ENCODE measurements around the gene UNC13B.

UNC13B gene

DNA sequence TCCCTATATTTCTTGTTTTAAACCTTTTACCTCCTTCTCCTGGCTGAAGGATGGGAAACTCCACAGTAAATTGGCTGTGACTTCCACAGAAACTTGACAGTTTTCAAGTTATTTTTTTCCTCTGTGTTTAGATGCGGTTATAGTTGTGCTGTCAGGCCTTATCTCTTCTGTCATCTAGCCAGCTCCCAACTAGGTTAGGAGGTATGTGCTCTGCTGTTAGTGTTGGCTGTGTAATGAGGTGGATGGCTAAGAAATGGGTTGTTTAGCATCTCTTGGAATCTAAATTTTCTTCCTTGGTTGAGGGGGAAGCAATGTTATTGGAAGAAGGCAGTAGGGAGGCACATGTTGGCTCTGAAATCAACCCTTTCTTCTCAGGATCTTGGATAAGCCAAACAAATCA, 178.2 kb downstream of the UNC13B start:
- DNase-seq = no peak

DNA sequence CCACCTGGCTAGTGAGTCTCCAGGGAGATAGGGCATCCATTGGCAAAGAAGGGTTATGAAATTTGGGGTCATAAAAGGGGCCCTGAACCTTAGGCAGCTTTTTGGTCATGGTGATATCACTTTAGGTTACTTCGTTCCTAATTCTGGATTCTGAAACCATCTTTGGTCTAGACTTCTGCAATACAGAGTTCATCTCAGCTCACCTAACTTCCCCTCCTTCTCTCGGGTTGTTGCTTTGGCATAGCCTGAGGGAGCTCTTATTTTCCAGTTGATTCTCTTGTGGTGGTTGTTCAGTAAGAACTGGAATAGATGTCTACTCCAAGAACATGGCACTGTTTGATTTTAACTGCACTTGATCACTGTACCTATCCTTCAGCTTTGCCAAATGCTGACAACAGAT, 179.2 kb downstream of the UNC13B start:
- no peak for DNase-seq

DNA sequence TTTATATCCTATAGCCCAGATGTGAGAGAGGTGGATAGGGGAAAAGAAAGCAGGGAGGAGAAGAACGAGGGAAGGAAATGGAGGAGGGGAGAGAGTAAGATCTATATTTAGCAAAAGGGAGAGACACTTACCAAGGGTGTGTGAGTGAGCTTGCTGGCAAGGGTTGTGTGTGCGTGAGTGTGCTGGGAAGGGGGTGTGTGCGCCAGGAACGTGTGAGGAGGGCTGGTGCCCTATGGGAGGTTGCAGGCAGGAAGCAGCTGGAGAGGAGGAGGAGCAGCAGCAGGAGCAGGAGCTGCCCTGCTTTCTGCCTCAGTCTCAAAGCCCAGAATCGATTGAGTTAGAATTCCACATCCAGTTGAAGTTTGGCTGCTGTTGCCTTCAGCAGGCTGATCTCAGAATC, 179.8 kb downstream of the UNC13B start:
- no peak for DNase-seq

DNA sequence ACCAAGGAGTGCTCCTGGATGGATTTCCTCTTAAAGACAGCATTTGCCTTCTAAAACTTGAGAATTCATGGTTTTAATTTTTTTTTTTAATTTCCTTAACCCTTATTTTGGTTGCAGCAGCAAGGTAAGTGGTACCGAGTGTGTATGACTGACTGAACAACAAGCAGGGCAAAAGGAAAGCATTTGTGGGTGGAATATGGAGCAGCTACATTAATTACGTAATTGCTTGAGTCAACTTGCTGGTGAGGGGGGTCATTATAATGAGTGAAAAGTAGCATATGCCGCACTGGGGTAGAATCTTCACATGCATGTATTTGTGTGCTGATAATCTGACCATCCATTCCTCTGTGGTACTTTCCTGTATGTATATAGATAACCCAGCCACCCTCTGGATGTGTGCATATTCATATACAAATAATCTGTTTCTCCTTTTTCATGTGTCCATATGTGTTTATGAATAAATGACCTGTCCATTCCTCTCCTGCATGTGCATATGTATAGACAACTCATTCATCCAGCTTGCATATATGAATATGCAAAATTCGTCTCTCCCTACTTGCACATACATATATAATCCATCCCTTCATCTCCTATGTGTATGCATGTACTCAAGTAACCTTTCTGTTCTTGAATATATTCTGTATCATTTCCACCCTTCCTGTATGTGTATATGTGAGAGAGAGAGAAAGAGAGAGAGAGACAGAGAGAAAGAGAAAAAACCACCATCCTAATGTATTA, 180.6 kb downstream of the UNC13B start:
- no peak for DNase-seq

DNA sequence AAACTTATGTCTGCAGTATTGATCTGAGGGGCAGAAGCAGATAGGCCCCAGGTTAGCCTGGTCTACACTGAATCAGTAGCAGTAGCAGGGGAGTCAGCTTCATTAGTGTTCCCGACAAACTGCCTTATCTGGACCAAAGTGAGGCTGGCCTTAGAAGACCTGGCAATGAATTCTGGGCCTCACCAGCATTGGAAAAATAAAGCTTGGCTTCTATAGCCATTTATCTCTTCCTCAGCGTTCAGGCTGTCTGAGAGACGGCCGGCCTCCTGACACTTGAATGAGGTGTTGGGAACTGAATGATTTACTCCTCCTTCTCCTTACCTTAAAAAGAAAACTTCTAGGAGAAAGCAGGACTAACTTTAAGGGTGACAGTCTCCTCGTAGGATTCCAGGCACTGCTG, 186.3 kb downstream of the UNC13B start:
- no peak for DNase-seq

DNA sequence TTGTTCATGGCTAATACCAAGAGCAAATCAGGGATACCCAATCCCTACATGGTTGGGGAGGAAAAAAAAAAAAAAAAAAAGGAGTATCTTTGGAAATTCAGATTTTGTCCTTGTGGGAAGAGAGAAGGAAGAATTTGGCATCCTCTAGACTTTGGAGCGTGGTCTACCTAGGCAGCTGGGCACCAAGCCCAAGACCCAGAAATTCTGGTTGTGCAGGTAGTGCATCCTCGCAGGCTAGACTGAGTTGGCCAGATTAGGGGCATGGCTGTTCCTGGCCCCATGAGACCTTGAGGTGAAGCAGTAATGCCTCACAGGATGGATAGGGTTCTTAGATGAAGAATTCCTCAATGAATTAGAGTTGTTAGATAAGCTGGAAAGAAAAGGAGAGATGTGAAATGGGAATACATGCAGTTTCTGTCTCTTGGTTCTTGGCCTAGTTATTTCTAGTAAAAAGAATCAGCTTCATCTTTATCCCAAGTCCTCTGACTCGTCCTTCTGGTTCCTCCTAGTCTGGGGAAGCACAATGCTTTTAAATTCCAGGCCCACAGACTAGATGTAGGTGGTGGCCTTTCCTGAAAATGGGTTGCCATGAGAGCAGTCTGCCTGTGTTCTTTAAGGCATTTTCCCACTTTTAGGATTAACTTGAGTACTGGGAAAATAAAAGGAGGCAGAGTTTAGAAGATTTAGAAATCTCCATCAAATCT, 187.6 kb downstream of the UNC13B start:
- no peak for DNase-seq

DNA sequence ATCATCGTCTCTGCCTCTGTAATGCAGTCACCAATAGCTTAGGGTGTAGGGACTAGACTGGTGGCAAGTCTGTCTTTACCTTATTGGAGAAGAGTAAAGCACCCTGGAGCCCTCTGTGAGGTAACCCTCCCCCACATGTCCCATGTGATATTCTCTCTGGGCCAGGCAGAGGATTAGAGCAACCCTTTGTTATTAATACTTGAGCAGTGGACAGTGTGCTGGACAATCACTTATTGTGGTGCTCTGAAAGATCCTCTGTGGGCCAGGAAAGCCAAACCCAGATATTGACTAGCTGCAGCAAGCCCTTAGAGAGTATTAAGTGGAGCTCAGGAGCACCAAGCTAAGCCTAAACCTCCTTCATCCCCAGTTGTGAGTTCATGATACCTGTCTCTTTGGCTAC, 188.4 kb downstream of the UNC13B start:
- DNase-seq = no peak

DNA sequence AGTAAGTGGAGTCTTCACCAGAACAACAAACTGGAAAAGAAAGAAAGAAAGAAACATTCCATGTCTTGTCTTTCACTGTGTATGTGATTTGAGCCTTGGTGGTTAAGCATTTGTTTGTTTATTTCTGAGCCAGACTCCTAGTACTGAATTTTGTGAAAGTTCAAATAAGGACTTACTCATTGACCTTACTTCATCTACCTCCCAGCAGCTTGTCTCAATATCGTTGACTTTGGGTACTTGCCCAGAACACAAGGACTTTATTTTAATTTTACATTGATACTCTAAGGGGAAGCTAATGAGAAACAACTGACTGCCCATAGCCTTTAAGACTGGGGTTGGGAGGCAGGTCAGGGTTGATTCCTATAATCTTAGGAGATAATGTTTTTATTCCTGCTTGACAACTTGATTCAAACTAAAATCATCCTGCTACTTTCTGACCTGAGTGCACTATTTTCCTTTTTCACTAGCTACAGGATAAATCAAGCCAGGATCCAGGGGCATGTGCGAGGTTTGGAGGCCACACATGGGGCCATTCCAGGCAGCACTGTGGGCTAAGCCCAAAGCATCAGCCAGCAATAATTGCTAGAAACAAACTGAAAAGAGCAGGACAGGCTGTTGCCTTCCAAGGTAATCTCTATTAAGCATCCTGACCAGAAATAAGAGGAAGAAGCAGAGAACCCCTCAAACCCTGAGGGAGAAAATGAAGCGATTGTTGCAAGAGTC, 189.2 kb downstream of the UNC13B start:
- DNase-seq = no peak

DNA sequence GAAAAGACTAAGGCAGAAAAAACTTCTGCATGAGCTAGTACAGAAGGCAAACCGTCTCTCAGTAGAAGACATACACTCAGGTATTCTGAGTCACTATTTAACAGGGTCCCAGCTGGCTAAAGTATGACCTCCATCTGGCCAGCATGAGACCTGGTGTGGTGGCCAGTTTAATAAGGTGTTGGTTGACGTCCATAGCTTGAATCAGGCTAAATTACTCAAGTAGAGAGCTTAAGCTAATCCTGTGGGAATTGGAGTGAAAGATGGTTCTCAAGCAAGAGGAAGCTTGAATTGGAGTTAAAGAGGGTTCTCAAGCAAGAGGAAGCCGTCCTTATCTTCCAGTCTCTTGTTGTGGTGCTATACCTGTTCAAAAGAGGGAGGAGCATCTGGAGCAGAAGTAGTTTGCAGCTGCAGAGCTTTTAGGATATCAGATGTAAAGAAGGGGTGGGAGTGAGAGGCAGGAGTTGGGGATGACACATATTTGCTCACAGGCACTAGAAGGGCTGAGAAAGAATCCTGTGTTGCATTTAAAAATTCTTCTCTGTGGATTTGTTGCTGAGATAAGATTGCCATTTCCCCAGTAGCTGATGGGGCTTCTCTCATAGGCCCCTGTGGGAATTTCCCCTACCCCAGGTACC, 192.0 kb downstream of the UNC13B start:
- no peak for DNase-seq

DNA sequence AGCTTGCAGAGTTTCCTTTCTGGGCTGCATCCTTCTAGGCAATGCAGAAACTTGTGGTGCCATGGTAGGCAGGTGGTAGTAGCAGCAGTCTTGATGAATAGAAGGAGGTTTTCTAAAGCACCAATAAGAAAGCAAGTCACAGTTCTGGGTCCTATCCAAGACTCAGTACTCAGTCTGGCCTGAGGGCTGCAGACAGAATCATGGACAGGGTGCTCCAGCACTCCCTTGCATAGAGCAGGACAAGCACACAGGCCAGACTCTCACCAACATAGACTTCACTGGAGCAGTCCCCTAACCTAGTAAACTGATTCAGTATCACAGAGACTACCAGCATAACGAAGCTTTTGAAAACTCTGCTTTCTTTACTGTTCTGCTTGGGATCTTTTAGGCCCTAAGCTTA, 194.1 kb downstream of the UNC13B start:
- DNase-seq = no peak

DNA sequence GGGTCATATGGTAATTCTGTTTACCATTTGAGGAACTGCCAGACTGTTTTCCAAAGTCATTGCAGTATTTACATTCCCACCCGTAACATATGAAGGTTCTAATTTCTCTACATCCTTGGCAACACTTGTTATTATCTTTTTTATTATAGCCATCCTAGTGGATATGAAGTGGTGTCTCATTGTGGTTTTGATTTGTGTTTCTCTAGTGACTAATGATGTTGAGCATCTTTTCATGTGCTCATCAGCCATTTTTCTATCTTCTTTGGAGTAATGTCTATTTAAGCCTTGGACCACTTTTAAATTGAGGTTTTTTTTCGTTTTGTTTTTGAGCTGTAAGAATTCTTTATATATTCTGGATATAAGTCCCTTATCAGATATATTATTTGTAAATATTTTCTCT, 195.3 kb downstream of the UNC13B start:
- no peak for DNase-seq

DNA sequence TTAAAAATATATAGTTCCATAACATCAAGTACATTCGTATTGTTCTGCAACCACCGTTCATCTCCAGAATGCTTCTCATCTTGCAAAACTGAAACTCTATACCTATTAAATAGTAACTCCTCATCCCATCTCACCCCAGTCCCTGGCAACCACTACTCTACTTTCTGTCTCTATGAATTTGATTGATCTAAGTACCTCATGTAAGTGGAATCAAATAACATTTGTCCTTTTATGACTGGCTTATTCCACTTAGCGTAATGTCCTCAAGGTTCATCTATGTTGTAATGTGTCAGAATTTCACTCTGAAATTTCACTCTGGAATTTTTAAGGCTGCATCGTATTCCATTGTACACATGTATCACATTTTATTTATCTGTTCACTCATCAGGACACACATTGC, 196.0 kb downstream of the UNC13B start:
- no peak for DNase-seq

DNA sequence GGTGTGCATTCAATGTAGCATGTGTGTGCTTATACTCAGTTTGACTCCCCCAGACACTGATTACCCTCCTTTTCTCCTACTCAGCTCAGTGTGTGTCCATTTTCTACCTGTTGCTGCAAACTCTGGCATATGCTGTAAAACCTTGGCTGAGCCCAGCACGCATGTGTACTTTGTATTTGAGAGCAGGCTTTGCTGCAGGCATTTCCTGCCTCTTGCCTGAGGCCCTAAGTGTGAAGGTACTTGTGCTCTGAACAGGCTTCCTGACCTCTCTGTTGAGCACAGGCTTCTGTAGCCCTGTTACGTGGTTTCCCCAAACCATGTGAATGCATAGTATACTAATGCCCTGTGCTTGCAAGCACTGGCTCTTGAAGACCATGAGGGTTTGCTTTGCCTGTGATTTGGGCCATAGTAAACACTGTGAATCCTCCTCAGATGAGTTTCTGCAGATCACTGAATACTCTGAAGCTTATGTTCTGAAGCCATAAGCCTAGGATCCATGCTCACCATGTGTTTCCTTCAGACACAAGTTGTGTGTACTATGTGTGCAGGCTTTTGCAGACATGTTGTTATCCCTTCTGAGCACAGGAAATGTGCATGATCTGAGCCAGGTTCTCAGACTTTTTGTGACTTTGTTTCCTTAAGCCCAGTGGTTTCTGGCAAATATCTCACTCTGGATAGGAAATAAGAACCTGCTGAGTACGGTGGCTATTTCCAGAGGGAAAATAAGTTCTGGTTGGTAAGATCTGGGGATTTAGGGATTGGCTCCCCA, 203.2 kb downstream of the UNC13B start:
- no peak for DNase-seq

DNA sequence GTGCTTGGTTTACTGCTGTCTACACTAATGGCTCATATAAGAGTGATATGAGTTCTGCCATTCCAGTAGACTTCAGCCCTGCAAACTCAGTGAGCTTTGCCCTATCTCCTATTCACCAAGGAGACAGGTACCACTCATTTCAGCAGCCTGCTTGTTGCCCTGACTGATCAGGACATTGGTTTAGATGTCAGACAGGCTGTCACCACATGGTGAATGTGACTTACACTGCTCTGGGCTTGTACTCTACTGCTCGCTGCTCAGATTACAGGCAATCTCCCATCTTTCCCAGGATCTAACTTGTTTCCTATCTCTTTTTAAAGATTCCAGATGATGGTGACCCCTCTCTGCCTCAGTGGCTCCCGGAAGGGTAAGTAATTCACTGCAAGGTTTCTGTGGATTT, 204.8 kb downstream of the UNC13B start:
- no peak for DNase-seq

DNA sequence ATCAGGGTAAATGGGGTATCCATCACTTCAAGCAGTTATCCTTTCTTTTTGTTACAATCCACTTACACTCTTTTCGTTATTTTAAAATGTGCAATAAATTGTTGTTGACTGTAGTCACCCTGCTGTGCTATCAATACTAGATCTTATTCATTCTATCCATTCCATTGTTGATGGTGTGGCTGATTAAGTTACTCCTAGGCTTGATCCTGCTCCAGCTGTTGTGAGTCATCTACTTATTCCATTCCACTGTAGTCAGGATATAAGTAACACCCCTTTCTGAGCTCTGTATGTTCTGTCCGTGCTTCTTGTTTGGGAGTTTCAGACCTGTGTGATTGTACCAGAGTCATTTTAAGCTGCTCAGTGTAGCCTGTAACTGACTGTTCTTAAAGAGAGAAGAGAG, 205.6 kb downstream of the UNC13B start:
- no peak for DNase-seq

DNA sequence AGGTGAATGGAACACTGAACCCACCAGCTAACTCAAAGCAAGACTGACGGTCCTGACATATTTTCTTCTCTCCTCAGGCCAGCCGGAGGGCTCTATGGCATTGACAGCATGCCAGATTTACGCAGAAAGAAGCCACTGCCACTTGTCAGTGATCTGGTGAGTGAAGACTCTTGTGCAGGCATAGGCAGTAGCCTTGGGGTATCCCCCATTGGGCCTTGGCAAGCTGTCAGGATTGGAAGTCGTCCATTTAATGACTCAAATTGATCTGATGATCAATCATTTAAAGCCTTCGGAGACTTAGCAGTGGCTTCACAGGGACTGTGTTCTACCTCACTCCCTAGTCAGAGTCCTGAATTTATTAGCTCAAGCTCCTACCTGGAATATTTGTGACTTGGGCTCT, 208.4 kb downstream of the UNC13B start:
- DNase-seq = no peak

DNA sequence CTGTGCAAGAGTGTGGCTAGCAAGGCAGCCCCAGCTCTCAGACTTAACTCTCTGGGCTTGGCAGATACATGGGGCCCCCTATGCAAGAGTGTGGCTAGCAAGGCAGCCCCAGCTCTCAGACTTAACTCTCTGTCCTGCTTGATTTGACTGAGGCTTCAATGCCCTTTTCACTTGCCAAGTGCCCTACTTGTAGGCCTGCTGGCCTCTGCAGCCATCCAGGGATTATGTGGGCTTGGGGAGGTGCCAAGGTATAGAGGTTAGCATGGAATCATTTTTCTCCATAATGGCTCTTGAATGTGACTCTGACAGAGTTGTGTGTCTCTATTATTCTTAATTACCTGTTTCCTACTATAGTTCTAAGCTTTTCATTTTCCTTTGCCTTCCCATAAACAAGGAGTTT, 212.6 kb downstream of the UNC13B start:
- no peak for DNase-seq

DNA sequence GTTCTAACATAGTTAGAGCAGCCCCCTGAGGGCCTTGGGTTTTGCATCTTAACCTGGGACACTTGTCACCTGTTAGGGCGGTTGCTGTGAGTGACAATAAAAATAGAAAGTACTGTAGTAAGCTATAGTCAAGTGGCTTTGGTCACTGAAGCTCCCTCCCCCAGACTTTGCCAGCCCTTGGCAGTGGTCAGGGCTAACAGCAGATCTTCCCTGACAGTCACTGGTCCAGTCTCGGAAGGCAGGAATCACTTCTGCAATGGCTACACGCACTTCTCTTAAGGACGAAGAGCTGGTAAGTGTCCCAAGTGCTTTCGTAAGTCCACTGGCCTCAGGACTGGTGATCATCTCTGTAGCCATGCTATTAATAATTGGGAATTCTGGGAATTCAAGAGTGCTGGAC, 213.1 kb downstream of the UNC13B start:
- no peak for DNase-seq

DNA sequence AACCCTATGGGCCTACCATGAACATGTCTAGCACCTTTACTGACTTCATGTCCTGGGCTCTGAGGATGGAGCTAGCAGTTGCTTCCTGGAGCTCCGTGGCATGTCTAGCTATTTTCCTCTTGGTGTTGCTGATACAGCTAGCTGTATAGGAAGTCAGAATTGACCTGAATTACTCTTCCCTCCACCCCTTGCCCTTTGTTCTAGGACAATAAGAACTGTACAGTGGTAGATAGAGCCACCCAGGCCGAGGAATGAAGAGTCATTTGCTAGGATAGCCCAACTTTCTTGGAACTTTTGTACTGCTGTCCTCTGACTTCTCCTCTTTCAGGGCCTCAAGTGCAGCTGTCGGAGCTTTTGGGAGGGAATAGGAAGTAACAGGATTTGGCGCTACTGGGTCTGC, 218.2 kb downstream of the UNC13B start:
- no peak for DNase-seq

DNA sequence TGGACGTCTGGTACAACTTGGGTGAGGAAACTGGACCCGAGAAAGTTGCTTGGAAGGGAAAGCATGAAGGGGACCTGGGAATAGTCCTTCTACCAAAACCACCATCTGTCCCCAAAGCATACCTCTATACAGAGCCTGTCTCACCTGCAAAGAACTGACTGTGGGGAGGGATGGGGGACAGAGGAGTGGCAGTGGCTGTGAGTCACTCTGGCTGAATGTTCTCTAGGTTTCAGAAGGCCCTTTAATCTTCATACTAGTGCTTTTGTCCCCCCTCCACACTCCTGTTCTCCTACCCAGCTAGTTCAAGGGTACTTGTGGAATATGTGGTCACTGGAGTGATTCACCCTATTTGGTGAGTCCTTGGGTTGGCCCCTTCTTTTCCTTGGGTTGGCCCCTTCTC, 218.8 kb downstream of the UNC13B start:
- no peak for DNase-seq

DNA sequence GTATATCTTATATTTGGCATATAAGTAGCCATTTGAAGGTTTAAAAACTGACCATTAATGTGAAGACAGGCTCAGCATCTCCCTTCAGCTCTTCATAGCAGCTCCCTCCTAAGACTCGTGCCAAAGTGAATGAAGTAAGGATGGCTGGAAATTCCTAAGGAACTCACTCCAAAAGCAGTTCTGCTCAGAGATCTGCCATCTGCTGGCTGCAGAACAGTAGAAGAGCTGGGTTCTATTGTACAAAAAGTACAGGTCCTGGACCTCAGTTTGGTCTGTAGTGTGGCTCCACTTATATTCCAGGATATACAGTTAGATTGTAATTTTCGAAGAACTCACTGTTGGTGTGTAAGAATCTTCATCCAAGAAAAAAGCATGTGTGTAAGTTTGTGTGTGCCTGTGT, 223.2 kb downstream of the UNC13B start:
- DNase-seq = no peak

DNA sequence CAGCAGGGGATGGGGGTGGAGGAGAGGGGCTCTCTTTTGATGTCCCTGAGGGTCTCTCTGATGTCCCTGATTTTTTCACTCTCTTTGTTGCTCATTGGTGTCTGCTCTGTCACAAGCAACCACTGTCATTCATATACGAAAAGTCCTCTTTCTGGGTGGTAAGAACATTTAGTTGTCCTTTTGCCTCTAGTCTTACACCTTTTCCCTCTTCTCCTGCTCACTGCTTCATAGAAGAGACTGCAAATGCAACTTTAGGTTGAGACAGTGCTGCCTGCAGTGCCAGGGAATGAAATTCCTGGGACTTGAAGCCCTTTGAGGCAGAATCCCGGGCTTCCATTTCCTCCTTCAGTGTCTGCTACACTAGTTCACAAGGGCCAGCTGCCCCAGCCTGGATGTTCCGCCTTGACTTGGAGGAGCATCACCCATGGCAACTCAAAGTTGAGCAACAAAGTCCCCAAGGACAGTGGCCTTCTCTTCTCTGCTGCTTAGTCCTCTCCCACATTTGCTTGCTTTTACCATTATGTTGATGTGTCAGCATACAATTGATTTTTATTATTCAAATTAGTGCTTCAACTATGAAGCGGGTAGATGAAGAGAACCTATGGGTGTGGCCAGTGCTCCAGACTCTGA, 233.4 kb downstream of the UNC13B start:
- DNase-seq = no peak

All from CD4-positive, alpha-beta T cell treated with Interleukin-12 subunit alpha and Interleukin-12 subunit beta, for 1 hour (primary cell).